ENCODE data around the gene RETREG3.

- no peak for TF ChIP-seq CTCF (IDR thresholded peaks at IDR 0.05; ENCODE audit: borderline replicate concordance, extremely low read depth, low read length, poor library complexity, severe bottlenecking)
- TF ChIP-seq EZH2 (IDR thresholded peaks at IDR 0.05; ENCODE audit: borderline replicate concordance, low read depth, low read length, severe bottlenecking): no peak
These were observed 44.2 kb downstream of the RETREG3 start for GRCh38 chr17:42564815-42565522.
